HG03460 (cell line): ENCODE data around the gene ARFGEF3.
"Not testable (repeated sequence)": the region's sequence is repeated elsewhere in the genome, so short reads cannot be mapped to it uniquely, and the experiment has no call there.

Source experiments
- ATAC-seq: cut with Tn5 transposase; IDR thresholded peaks from one replicate; pipeline ENCODE4 v1.9.1; 2021; ENCODE audit not compliant: unreplicated experiment

Gene ARFGEF3

DNA sequence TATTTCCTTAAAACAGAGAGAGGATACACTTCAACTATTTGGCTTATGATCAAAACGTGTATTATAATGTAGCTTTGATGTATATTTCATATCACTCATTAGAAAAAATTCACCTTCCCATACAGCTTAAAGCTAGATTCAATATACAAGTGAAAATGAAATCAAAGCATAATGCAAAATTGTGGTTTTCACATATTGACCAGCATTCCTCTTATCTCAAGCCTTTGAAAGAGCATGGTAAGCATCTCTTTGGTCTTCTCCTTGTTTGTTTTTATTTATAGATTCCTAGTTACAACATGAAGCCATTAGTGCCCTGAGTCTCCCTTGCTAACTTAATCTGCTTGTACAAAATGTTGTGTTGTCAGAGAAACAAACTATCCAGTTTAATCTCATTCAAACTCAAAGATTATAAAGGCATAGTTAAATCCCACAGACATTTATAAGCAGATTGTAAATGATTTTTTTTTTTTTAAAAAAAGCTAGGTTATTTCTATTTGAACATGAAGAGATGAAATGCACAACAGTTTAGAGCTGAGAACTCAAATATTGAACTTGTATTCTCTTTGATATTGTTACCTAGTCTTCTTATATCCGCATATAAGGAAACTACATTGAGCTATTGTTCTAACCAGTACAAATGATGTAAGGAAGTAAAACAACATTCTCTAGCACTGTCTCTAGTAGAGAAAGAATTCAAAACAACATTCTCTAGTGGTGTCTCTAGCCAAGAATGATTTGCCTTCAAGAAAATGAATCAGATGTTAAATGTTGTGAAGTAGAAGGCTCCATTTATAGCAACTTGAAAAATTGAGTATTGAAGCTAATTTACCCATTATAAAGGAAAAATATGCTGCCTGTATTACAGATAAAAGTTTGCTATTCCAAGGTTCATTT, 184.8 kb downstream of the ARFGEF3 start:
- ATAC-seq: no peak

DNA sequence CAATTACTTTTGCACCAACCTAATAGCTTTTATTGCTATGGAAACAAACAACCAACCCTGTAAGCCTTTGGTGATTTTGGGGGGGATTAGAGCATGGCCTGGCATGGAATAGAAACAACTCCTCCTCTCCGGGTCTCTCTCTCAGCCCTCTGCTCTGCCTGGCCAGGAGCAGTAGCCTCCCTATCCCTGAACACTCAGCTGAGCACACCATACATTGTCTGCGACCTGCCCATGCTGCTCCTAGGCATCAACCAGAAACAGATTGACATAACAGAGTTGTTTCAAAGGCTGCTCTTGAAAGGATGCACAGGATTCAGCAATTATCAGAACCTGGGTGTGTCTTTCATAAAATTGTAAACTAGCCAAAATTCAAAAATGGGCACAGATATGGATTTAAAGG, 186.1 kb downstream of the ARFGEF3 start:
- ATAC-seq: no peak

DNA sequence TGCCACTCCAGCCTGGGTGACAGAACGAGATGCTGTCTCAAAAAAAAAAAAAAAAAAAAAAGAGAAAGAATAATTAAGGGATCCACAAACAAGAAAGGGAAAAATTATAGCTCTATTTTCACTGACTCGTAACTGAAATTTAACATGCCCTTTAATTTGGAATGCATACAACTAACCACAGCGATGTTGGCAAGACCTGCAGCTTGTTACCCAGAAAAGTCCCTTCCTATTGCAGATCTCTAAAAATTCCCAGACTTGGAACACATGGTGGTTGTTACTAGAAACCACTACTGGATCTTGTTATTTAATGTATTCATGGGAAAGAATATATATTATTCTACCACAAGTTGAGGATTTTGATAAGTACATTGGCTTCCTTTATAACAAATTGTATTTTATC, 188.2 kb downstream of the ARFGEF3 start:
- no peak for ATAC-seq

DNA sequence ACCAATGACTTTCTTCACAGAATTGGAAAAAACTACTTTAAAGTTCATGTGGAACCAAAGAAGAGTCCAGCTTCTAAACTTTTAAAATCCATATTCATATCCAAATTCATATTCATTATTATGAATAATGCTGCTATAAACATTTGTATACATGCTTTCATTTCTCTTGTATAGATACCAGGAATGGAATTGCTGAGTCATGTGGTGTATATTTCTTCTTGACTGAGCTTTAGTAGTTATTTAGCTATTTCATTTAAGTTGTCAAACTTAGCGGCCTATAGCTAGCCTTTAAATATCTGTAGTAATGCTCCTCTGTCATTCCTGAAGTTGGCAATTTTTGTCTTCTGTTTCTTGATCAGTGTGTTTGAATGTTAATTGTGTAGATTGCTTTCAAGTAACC, 196.2 kb downstream of the ARFGEF3 start:
- no peak for ATAC-seq

DNA sequence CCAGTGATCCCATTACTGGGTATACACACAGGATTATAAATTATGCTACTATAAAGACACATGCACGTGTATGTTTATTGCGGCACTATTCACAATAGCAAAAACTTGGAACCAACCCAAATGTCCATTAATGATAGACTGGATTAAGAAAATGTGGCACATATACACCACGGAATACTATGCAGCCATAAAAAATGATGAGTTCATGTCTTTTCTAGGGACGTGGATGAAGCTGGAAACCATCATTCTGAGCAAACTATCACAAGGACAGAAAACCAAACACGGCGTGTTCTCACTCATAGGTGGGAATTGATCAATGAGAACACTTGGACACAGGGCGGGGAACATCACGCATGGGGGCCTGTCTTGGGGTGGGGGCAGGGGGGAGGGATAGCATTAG, 206.9 kb downstream of the ARFGEF3 start:
- not testable (repeated sequence) for ATAC-seq

DNA sequence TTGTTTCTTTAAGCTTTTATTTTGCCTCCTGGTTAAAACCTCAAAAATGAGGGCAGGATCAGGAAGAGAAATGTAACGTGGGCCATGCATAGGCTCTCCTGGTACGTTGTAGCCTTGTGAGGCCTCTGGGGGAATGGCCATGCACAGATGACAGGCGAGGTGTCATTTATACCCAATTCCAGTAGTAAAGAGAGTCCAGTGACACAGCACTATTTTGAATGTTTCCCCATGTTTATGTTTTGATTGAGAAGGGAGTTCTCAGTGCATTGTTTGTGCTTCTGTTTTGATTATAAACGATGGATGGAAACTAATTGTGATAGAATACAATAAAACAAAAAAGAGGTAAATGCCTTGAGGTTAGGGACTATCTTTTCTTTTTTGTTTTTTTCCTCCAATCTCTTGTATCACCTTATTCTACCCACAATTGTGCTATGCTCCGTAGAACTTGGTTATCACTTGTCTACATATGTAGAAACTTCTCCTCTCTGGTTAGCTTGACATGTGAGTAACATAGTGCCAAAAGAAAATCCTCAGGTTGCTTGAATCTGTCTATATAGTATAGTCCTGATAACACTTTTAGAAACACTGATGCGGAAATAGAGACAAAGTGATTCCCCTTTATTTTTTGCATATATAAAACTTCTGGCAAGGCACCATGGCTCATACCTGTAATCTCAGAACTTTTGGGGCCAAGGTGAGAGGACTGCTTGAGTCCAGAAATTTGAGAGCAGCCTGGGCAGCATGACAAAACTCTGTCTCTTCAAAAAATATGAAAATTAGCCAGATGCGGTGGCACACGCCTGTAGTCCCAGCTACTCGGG, 209.1 kb downstream of the ARFGEF3 start:
- no peak for ATAC-seq

DNA sequence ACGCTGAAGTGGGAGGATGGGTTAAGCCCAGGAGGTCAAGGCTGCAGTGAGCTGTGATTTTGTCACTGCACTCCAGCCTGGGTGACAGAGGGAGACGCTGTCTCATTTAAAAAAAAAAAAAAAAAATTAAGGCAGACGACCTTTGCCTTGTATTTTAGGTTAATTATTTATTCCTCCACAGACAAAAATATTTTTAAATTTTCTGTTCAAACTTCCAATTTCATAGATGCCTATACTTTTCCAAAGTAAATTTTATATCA, 209.6 kb downstream of the ARFGEF3 start:
- ATAC-seq: no peak

DNA sequence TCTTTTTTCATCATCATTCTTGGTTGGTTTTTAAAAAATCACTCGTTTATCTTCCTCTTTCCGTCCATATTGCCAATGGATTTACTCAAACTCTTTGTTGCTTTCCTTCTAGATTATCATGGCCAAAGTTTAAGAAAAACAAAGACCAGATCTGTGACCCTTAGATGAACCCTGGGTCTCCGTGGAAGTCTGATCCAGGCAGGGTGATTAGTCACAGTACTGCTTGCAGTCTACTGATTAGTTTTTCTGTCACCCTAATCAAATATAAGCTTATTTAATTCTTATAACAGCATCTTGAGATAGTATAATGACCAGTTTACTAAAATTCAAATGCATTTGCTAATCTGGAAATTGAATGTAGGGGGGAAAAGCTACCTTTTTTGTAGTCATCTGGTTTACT, 210.0 kb downstream of the ARFGEF3 start:
- no peak for ATAC-seq

DNA sequence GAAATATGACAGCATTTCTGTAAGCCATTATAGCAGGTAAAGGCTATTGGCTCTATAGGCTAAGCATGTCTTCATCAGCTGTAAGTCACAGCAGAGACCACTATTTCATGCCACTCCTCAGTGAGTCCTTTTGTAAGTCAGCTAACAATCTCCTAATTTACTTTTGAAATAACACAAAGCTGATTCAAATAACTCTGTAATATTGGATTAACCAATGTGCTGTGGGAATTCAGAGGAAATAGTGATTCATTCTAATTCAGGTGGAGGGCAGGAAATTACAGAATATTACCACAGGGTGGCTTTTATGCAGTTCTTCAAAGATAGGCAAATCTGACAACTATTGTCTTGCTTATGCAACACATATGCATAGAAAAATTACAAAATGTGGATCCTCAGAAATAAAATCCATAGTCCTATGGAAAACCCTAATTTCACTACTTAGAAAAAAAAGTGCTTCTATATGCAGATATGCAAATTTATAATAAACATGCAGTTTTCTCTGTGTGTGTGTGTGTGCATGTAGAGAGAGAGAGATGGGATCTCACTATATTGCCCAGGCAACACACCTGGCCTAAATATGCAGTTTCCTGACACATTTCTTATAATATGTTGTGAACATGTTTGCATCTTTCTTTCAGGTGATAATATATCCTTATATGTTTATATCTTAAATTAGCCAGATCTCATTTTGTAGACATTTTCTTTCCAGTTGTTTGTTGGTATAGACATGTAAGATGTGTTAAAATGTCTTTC, 211.1 kb downstream of the ARFGEF3 start:
- no peak for ATAC-seq

DNA sequence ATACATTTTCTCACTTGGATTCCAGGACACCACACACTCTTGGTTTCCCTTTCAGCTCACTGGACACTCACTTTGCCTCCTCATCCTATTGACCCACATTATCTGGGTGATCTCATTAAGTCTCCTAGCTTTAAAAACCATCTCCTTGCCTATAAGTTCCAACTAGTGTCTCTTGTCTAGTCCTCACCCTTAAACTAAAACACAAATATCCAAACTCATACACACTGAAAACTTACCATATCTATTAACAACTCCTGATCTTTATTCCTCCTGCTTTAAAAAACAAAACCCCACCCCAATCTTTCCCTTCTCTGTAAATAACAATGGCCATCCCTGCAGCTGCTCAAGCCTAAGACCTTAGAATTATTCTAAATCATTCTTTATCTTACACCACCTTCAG, 212.5 kb downstream of the ARFGEF3 start:
- no peak for ATAC-seq

DNA sequence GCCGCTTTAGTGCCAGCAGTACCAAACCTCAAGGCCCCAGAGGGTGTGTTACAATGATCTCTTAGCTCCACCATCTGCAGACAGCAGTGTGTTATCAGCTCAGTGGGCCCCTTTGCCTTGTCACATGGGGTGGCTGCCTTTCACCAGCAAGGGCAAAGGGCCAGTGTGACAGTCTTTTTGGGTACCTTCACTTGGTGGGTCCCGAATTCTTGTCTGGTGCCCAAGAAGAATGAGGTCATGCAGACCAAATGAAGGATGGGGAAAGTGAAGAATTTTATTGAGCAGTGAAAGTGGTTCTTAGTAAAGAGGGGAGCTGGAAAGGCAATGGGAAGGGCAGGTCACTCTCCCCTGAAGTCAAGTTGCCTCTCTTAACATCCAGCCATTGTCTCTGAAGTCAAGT, 213.1 kb downstream of the ARFGEF3 start:
- no peak for ATAC-seq

DNA sequence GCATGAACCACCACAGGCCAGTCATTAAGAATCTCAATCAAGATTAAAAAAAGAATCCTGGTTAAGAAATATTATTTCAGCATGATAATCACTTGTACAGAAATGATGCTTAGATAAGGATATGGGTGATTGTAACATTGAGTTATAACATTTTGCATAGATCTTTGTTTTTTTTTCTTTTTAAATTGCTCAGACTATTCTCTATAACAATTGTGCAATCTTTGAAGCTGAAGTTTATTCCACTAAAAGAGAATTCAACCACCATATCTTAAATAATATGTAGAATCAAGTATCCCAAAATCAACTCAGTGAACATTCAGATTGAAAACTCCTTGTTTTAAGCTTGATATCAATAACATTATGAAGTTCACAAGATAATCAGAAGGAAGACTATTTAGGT, 215.3 kb downstream of the ARFGEF3 start:
- ATAC-seq: no peak

DNA sequence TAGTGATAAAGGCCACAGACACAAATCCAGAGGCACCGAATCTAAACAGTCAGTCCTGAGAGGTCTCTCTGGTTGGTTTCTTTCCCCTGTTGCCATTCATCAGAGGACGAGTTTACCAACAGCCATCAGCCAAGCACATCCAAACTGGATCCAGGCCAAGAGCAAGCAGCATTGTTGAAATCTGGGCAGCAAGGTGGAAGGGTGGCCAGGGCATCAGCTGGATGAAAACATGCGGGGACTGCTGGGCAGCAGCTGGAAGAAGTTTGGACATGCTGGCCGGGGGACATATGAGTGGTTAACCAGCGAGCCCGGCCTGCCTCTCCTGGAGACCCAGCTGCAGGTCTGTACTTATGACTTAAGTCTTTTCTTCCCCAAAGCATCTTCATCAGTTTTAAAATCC, 216.1 kb downstream of the ARFGEF3 start, which contains the start of gene SMIM28:
SMIM28 (plus strand) TSS at position 62 of the 400 bp plus-strand sequence; CDS start at position 230, 168 bp downstream.
- no peak for ATAC-seq

DNA sequence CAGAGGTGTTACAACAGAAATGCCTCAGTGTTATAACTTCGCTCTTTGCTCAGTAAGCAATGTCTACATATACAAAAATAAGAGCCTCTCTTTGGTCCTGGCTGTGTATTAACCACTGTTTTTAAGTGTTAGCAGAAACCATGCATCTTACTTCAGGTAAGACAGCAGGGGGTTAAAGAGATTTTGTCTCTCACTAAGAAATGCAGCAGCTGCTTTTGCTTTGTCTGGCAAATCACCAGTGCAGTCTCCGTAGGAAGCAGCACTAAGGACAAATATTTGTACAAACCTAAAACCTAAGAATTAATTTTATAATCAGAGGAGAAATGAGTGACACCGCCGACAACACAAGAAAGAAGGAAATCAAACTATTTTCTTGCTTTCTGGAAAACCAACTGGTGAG, 216.7 kb downstream of the ARFGEF3 start:
- no peak for ATAC-seq

DNA sequence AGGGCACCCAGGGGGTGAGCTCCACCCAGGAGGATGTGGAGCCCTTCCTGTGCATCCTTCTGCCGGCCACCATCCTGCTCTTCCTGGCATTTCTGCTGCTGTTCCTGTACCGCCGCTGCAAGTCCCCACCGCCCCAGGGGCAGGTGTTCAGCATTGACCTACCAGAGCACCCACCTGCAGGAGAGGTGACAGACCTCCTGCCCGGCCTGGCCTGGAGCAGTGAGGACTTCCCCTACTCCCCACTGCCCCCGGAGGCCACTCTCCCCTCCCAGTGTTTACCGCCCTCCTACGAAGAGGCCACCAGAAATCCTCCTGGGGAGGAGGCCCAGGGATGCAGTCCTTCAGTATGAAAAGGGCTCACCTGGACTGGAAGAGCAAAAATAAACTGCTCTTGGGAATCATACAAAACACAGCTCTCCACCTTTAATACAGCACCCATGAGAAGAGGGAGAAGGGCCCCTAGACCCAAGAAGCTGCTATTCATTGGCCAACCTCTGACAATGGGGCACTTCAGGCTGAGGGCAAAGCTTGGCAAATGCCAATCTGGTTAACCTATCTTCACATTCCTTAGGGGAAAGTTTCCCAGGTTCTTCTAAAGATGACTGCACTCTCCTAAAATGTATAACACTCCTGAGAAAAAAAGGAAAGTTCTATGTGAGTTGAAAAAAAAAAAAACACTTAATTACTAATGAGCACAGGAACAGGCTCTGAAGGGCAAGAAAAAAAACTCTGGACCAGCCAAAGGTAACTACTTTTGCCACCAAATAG, 220.9 kb downstream of the ARFGEF3 start:
- no peak for ATAC-seq

DNA sequence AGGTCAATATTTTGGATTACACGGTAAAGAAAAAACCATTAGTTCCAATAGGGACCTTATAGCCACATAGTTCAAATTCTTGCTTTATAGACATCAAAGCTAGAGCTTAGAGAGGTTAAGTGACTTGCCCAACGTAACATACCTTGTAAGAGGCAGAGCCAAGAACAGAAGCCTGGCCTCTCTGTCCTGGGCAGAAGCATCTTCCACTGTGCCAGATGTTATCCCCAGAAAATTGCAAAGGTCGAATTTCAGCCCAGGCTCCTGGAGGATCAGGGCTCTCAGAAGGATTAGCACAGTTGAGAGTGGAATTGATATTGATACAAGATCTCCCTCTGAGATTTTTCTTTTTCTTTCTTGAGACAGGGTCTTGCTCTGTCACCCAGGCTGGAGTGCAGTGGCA, 222.0 kb downstream of the ARFGEF3 start:
- ATAC-seq: no peak

DNA sequence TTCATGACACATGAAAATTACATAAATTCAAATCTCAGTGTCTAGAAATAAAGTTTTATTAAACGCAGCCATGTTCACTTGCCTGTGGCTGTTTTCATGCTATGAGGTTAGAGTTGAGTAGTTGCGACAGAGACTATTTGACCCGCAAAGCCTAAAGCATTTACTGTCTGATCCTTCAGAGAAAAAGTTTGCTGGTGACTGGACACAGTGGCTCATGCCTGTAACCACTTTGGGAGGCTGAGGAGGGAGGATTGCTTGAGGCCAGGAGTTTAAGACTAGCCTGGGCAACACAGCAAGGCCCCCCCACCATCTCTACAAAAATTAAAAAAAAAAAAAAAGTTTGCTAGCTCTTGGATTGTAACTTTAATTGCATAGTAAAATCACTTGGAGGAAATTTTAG, 225.2 kb downstream of the ARFGEF3 start:
- no peak for ATAC-seq

DNA sequence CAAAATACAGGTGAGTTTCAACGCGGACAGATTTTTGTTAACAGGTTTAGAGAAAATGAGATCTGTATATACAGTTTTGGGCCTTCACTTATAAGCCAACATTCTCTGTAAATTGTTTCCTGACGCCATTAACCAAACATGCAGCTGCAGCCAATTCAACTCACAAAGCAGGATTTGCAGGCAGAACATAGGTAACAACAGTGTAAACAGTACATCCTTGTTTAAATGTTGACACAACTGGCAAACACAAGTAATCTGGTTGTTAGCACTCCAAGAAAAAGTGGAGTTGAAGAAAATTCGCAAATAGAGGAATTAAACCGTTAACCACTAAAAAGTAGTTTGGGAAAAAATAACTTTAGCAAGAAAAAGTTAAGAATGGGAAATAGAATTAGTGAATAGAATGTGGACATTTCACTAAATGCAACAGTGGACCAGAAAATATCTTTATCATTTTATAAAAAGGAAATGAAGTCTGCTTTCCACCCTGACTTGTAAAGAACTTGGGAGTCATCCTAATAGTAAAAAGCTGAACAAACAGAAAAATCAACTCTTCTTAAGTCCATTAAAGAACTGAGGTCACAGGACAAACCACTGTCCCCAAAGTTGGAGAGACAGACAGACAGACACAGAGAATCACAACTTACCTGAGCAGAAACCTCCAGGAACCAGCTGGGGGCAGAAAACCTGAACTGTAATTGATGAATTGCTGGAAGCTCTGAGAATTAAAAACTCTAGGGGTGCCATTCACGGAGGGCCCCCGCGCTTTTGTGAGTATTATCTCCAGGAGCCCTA, 226.0 kb downstream of the ARFGEF3 start:
- no peak for ATAC-seq

DNA sequence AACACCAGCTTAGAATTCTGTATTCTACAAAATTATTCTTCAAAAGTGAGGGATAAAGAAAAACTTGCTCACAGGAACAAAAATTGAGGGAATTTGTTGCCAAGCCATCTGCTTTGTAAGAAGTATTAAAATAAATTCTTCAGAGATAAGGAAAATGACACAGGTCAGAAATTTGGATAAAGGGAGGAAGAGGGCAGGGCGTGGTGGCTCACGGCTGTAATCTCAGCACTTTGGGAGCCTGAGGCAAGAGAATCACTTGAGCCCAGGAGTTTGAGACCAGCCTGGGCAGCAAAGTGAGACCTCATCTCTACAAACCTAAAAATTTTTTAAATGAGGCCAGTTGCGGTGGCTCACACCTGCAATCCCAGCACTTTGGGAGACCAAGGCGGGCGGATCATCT, 227.8 kb downstream of the ARFGEF3 start:
- ATAC-seq: no peak
